PFSK-1 (cell line): ENCODE results near the gene AANAT.

Experiments
- FOXP2 ChIP-seq: optimal IDR thresholded peaks from 2 replicates; pipeline ENCODE3; 2011; ENCODE audit warnings: borderline replicate concordance, control low read depth, inconsistent platforms; ENCODE audit not compliant: insufficient read depth; ENCODE audit errors: extremely low read length, extremely low read depth
- POLR2AphosphoS5 ChIP-seq: IDR thresholded peaks from 2 replicates; pipeline ENCODE4 v1.6.1; 2012; ENCODE audit warnings: low read depth, mild to moderate bottlenecking, control low read depth, low read length, moderate library complexity
- SIN3A ChIP-seq: IDR thresholded peaks from 2 replicates; pipeline ENCODE4 v1.6.1; 2012; ENCODE audit warnings: mild to moderate bottlenecking, low read length, moderate library complexity, borderline replicate concordance; ENCODE audit not compliant: insufficient read depth
- TAF1 ChIP-seq: IDR thresholded peaks from 2 replicates; pipeline ENCODE4 v1.6.1; 2012; ENCODE audit warnings: low read length, control low read depth, borderline replicate concordance; ENCODE audit not compliant: insufficient read depth
- TF ChIP-seq, protein P1 (sequence below), 2 experiments: IDR thresholded peaks; 2 replicates each; pipeline versions ENCODE4 v1.6.1 to v1.8.0; 2011 to 2012; ENCODE audit warnings: low read depth in 2 of 2, low read length in 2 of 2, control low read depth in 1 of 2, inconsistent platforms in 1 of 2, mild to moderate bottlenecking in 1 of 2, moderate library complexity in 1 of 2; ENCODE audit not compliant: insufficient read depth in 1 of 2

Gene AANAT

DNA sequence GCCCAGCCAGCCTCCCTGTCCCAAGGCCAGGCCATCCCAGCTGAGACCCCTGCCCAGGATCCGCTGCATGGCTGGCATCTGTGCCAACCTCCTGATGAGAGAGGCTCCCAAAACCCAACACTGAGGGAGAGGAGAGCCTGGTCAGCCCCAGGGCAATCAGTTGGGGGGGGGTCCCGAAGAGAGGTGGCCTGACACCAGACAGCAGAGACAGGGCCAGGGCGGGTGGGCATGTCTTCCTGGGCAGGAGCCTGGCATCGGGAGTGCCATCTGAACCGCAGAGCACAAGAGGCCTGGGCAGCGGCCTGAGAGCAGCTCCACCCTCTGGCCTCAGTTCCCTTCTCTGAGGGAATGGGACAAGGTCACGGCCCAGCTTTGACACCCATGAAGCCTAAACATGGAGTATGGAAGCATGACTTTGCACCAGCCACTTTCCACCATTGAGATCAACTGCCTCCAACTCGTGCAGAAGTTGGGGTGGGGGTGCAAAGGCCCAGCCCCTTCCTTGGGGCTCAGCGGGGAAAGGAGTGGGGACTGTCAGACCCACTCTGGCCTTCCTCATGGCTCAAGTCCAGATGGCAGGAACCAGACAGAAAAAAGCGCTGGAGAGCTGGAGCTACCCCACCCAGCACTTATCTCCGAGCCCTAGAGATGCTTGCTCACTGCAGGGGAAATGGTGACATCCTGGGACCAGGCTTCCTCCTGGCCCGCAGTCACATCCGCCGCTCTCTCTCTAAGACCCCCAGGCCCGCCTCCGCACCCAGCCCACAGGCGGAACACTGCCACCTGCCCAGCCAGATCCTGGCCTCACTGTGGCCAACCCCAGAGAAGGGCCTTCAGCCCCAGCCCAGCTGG is 24.1 kb downstream of the AANAT start:
- TF ChIP-seq, protein P1, sequence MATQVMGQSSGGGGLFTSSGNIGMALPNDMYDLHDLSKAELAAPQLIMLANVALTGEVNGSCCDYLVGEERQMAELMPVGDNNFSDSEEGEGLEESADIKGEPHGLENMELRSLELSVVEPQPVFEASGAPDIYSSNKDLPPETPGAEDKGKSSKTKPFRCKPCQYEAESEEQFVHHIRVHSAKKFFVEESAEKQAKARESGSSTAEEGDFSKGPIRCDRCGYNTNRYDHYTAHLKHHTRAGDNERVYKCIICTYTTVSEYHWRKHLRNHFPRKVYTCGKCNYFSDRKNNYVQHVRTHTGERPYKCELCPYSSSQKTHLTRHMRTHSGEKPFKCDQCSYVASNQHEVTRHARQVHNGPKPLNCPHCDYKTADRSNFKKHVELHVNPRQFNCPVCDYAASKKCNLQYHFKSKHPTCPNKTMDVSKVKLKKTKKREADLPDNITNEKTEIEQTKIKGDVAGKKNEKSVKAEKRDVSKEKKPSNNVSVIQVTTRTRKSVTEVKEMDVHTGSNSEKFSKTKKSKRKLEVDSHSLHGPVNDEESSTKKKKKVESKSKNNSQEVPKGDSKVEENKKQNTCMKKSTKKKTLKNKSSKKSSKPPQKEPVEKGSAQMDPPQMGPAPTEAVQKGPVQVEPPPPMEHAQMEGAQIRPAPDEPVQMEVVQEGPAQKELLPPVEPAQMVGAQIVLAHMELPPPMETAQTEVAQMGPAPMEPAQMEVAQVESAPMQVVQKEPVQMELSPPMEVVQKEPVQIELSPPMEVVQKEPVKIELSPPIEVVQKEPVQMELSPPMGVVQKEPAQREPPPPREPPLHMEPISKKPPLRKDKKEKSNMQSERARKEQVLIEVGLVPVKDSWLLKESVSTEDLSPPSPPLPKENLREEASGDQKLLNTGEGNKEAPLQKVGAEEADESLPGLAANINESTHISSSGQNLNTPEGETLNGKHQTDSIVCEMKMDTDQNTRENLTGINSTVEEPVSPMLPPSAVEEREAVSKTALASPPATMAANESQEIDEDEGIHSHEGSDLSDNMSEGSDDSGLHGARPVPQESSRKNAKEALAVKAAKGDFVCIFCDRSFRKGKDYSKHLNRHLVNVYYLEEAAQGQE (IDR thresholded peaks at IDR 0.05; ENCODE audit: insufficient read depth in 1 of 2, low read depth in 2 of 2, low read length in 2 of 2): no peak
- TF ChIP-seq FOXP2: no peak
- TF ChIP-seq SIN3A: no peak
- no peak for TF ChIP-seq TAF1
- TF ChIP-seq POLR2AphosphoS5: no peak

GRCh38 chr17:76492123-76492988 is 25.0 kb downstream of the AANAT start:
- TF ChIP-seq FOXP2: no peak
- no peak for TF ChIP-seq POLR2AphosphoS5
- no peak for TF ChIP-seq SIN3A
- TF ChIP-seq TAF1: no peak
- TF ChIP-seq, protein P1 (IDR thresholded peaks at IDR 0.05; ENCODE audit: insufficient read depth in 1 of 2, low read depth in 2 of 2, low read length in 2 of 2): no peak

- no peak for TF ChIP-seq TAF1
- TF ChIP-seq FOXP2: no peak
- TF ChIP-seq, protein P1 (IDR thresholded peaks at IDR 0.05; ENCODE audit: insufficient read depth in 1 of 2, low read depth in 2 of 2, low read length in 2 of 2): no peak
- TF ChIP-seq SIN3A: no peak
- TF ChIP-seq POLR2AphosphoS5: no peak
Observed at GRCh38 chr17:76492989-76493501, 25.6 kb downstream of the AANAT start.

DNA sequence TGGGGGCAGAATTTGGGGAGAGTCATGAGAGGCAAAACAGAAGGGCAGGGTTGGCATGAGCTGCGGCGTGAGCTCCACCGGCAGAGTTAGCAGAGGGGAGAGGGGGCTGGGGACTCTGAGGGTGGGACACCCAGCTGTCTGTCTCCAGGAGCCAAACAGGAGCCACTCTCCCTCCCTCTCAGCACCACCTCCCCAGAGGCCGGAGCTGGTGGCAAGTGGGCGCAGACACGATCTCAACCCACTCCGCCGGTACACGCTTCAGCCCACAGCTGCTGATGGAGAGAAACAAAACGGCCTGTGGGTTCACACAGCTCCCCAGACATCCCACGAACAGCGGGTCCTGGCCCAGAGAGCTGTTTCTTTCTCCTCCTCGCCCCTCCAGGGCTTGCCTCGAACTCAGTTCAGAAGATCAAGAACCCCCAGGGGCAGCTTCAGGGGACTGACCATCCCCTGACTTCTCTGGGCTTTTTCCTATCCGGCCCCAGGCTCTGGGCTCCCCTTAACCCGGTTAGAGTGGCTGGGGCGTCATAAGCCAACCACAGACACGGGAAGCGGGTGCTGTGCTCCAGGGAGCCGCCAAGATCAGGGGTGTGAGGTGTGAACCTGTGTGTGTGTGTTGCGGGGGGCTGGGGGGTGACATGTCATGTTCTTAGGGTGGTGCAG is 26.2 kb downstream of the AANAT start:
- TF ChIP-seq SIN3A: no peak
- TF ChIP-seq, protein P1 (IDR thresholded peaks at IDR 0.05; ENCODE audit: insufficient read depth in 1 of 2, low read depth in 2 of 2, low read length in 2 of 2): no peak
- TF ChIP-seq TAF1: no peak
